HepG2 (cell line): ENCODE measurements around the gene TMEM80. TPM values are rescaled to one million over a fixed set of nuclear protein-coding genes. Genes with fewer than 3 reads are reported as not detected.

ENCODE experiments used
- ATRX ChIP-seq: sonication (generic); formaldehyde crosslinking; IDR thresholded peaks from 2 replicates; pipeline ENCODE4 v1.4.0; 2020; ENCODE audit warnings: missing genetic modification reagents, borderline replicate concordance
- ELF1 ChIP-seq: sonication (generic); formaldehyde crosslinking; IDR thresholded peaks from 2 replicates; pipeline ENCODE4 v1.4.0; 2020; ENCODE audit warnings: missing genetic modification reagents
- HES4 ChIP-seq: sonication (generic); formaldehyde crosslinking; IDR thresholded peaks from 2 replicates; pipeline ENCODE4 v1.9.0; 2021; ENCODE audit warnings: mild to moderate bottlenecking, missing genetic modification reagents, borderline replicate concordance
- IKZF4 ChIP-seq: sonication (generic); formaldehyde crosslinking; IDR thresholded peaks from 2 replicates; pipeline ENCODE4 v1.5.1; 2020; ENCODE audit warnings: borderline replicate concordance, mild to moderate bottlenecking, low read depth, missing genetic modification reagents; ENCODE audit errors: not compliant biosample characterization
- KAT8 ChIP-seq: IDR thresholded peaks from 2 replicates; pipeline ENCODE4 v1.6.1; 2016; ENCODE audit warnings: missing genetic modification reagents, missing compliant biosample characterization
- KMT2B ChIP-seq: IDR thresholded peaks from 2 replicates; pipeline ENCODE4 v1.6.1; 2016; ENCODE audit warnings: missing genetic modification reagents, missing compliant biosample characterization
- NCOA5 ChIP-seq: sonication (generic); formaldehyde crosslinking; IDR thresholded peaks from 2 replicates; pipeline ENCODE4 v1.4.0; 2020; ENCODE audit warnings: missing genetic modification reagents
- NR0B2 ChIP-seq: sonication (generic); formaldehyde crosslinking; IDR thresholded peaks from 2 replicates; pipeline ENCODE4 v1.4.0; 2020; ENCODE audit warnings: mild to moderate bottlenecking, missing genetic modification reagents
- TEAD2 ChIP-seq: sonication (generic); formaldehyde crosslinking; IDR thresholded peaks from 2 replicates; pipeline ENCODE4 v1.9.0; 2021; ENCODE audit warnings: missing genetic modification reagents
- TRIM24 ChIP-seq: sonication (generic); formaldehyde crosslinking; IDR thresholded peaks from 2 replicates; pipeline ENCODE4 v1.8.0; 2022; ENCODE audit warnings: mild to moderate bottlenecking, missing genetic modification reagents
- ZFYVE20 ChIP-seq: sonication (generic); formaldehyde crosslinking; IDR thresholded peaks from 2 replicates; pipeline ENCODE4 v1.8.0; 2023; ENCODE audit warnings: low read depth, mild to moderate bottlenecking, moderate library complexity, missing genetic modification reagents, borderline replicate concordance
- ZNF577 ChIP-seq: sonication (generic); formaldehyde crosslinking; IDR thresholded peaks from 2 replicates; pipeline ENCODE4 v1.4.0; 2020; ENCODE audit warnings: mild to moderate bottlenecking, low read depth, missing genetic modification reagents, borderline replicate concordance
- ZNF589 ChIP-seq: sonication (generic); formaldehyde crosslinking; conservative IDR thresholded peaks from 2 replicates; pipeline ENCODE4 v1.8.0; 2022; ENCODE audit warnings: mild to moderate bottlenecking, moderate library complexity, missing genetic modification reagents
- ZNF660 ChIP-seq: sonication (generic); formaldehyde crosslinking; IDR thresholded peaks from 2 replicates; pipeline ENCODE4 v1.5.1; 2020; ENCODE audit warnings: mild to moderate bottlenecking, low read depth, missing genetic modification reagents, borderline replicate concordance
- ZNF781 ChIP-seq: sonication (generic); formaldehyde crosslinking; IDR thresholded peaks from 2 replicates; pipeline ENCODE4 v1.5.1; 2020; ENCODE audit warnings: borderline replicate concordance, mild to moderate bottlenecking, missing genetic modification reagents; ENCODE audit errors: not compliant biosample characterization
- polyA plus RNA-seq, 8 experiments: library from polyadenylated mRNA; depleted of rRNA in 3 of 8; stranded (reverse) in 7 of 8; unstranded in 1 of 8; fragments of >200 nt; fragmentation: Illumina TruSeq in 4 of 8; extraction: Trizol in 4 of 8; gene quantifications; 2 replicates each; pipeline versions ENCODE4 v1.2.1 to v1.2.3, GENCODE V29; 2011 to 2016; ENCODE audit warnings: low read depth in 4 of 8, missing spikeins in 1 of 8, mixed read lengths in 1 of 8; ENCODE audit not compliant: insufficient read depth in 1 of 8
- total RNA-seq, 5 experiments: library from RNA; depleted of rRNA; stranded (reverse); fragments of >200 nt; fragmentation: Illumina TruSeq; extraction: Trizol; gene quantifications; 2 replicates each; pipeline ENCODE4 v1.2.3, GENCODE V29; 2016; ENCODE audit warnings: low read depth in 1 of 5
- TF ChIP-seq, protein P1 (sequence below): IDR thresholded peaks from 2 replicates; pipeline ENCODE4 v1.6.1; 2016; ENCODE audit warnings: missing biosample characterization, missing genetic modification reagents, low read depth
- TF ChIP-seq, protein P2 (sequence below): IDR thresholded peaks from 2 replicates; pipeline ENCODE4 v1.6.1; 2016; ENCODE audit warnings: missing compliant biosample characterization, missing genetic modification reagents, borderline replicate concordance
- TF ChIP-seq, protein P3 (sequence below): IDR thresholded peaks from 2 replicates; pipeline ENCODE4 v1.6.1; 2016; ENCODE audit warnings: mild to moderate bottlenecking, missing biosample characterization, missing genetic modification reagents
- TF ChIP-seq, protein P4 (sequence below): sonication (generic); formaldehyde crosslinking; IDR thresholded peaks from 2 replicates; pipeline ENCODE4 v1.4.0; 2020; ENCODE audit warnings: missing genetic modification reagents, borderline replicate concordance
- TF ChIP-seq, protein P5 (sequence below): sonication (generic); formaldehyde crosslinking; IDR thresholded peaks from 2 replicates; pipeline ENCODE4 v1.5.0; 2020; ENCODE audit warnings: mild to moderate bottlenecking, missing genetic modification reagents

The TMEM80 gene
- total and polyA plus RNA-seq, 2 of the 13 experiments (the other 11 are each of a cell fraction or from before 2014, with no cell fraction given), result 5.6 to 17.1 TPM

GRCh38 chr11:747158-748006, 51.8 kb downstream of the TMEM80 start, which contains the start of gene TALDO1 (continued):
- TF ChIP-seq, protein P1, sequence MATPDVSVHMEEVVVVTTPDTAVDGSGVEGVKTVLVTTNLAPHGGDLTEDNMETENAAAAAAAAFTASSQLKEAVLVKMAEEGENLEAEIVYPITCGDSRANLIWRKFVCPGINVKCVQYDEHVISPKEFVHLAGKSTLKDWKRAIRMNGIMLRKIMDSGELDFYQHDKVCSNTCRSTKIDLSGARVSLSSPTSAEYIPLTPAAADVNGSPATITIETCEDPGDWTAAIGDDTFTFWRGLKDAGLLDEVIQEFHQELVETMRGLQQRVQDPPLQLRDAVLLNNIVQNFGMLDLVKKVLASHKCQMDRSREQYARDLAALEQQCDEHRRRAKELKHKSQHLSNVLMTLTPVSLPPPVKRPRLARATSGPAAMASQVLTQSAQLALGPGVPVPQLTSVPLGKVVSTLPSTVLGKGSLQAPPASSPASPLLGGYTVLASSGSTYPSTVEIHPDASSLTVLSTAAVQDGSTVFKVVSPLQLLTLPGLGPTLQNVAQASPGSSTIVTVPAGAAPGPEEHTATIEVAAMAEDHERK, result 0 out of 2 replicates have a peak, but pooled peaks have one; percentile 36
- TF ChIP-seq KAT8 (CRISPR knock-in tag), result no peak
- no peak for TF ChIP-seq ELF1 (CRISPR knock-in tag)
- TF ChIP-seq, protein P2, sequence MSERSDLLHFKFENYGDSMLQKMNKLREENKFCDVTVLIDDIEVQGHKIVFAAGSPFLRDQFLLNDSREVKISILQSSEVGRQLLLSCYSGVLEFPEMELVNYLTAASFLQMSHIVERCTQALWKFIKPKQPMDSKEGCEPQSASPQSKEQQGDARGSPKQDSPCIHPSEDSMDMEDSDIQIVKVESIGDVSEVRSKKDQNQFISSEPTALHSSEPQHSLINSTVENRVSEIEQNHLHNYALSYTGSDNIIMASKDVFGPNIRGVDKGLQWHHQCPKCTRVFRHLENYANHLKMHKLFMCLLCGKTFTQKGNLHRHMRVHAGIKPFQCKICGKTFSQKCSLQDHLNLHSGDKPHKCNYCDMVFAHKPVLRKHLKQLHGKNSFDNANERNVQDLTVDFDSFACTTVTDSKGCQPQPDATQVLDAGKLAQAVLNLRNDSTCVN, result no peak
- TF ChIP-seq ZNF660 (CRISPR knock-in tag), result no peak
- peak; percentile 25; the same call in 1 of the 2 replicates for TF ChIP-seq ZFYVE20
- peak; percentile 41; the same call in 1 of the 2 replicates for TF ChIP-seq NR0B2 (CRISPR knock-in tag)
- no peak for TF ChIP-seq TRIM24 (CRISPR knock-in tag)
- no peak for TF ChIP-seq TEAD2 (CRISPR knock-in tag)
- no peak for TF ChIP-seq ZNF781
- TF ChIP-seq ZNF589 (CRISPR knock-in tag), result 0 out of 2 replicates have a peak, but pooled peaks have one; percentile 39
- TF ChIP-seq, protein P3, sequence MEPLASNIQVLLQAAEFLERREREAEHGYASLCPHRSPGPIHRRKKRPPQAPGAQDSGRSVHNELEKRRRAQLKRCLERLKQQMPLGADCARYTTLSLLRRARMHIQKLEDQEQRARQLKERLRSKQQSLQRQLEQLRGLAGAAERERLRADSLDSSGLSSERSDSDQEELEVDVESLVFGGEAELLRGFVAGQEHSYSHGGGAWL (CRISPR knock-in tag), result peak; percentile 46; the same call in 1 of the 2 replicates
- TF ChIP-seq, protein P4, sequence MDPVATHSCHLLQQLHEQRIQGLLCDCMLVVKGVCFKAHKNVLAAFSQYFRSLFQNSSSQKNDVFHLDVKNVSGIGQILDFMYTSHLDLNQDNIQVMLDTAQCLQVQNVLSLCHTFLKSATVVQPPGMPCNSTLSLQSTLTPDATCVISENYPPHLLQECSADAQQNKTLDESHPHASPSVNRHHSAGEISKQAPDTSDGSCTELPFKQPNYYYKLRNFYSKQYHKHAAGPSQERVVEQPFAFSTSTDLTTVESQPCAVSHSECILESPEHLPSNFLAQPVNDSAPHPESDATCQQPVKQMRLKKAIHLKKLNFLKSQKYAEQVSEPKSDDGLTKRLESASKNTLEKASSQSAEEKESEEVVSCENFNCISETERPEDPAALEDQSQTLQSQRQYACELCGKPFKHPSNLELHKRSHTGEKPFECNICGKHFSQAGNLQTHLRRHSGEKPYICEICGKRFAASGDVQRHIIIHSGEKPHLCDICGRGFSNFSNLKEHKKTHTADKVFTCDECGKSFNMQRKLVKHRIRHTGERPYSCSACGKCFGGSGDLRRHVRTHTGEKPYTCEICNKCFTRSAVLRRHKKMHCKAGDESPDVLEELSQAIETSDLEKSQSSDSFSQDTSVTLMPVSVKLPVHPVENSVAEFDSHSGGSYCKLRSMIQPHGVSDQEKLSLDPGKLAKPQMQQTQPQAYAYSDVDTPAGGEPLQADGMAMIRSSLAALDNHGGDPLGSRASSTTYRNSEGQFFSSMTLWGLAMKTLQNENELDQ (CRISPR knock-in tag), result no peak
- TF ChIP-seq NCOA5 (CRISPR knock-in tag), result no peak
- 0 out of 2 replicates have a peak, but pooled peaks have one; percentile 17 for TF ChIP-seq HES4 (CRISPR knock-in tag)
- TF ChIP-seq ATRX (CRISPR knock-in tag), result no peak
- TF ChIP-seq IKZF4, result peak; percentile 67
- peak; percentile 54 for TF ChIP-seq KMT2B
- TF ChIP-seq ZNF577 (CRISPR knock-in tag), result no peak
- TF ChIP-seq, protein P5, sequence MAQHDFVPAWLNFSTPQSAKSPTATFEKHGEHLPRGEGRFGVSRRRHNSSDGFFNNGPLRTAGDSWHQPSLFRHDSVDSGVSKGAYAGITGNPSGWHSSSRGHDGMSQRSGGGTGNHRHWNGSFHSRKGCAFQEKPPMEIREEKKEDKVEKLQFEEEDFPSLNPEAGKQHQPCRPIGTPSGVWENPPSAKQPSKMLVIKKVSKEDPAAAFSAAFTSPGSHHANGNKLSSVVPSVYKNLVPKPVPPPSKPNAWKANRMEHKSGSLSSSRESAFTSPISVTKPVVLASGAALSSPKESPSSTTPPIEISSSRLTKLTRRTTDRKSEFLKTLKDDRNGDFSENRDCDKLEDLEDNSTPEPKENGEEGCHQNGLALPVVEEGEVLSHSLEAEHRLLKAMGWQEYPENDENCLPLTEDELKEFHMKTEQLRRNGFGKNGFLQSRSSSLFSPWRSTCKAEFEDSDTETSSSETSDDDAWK (CRISPR knock-in tag), result no peak
